ENCODE measurements around the gene MAML2. TPM values are rescaled to one million over a fixed set of nuclear protein-coding genes. Genes with fewer than 3 reads are reported as not detected.
"Not testable (repeated sequence)": the region's sequence is repeated elsewhere in the genome, so short reads cannot be mapped to it uniquely, and the experiment has no call there.

Gene MAML2
- total and polyA plus RNA-seq, 4 donors: 0.56 to 2.1 (median 1.4) TPM

GRCh38 chr11:96287822-96288439 lies 55.1 kb downstream of the MAML2 start (continued):
- no peak for TF ChIP-seq ZBTB33 (IDR thresholded peaks at IDR 0.05)
- TF ChIP-seq JUND (IDR thresholded peaks at IDR 0.05): no peak
- TF ChIP-seq GABPA (IDR thresholded peaks at IDR 0.05 in 1 of 2, conservative IDR thresholded peaks at IDR 0.05 in 1 of 2): no peak
- TF ChIP-seq EGR1 (IDR thresholded peaks at IDR 0.05; ENCODE audit: low read depth in 2 of 2): no peak
- TF ChIP-seq RAD21 (IDR thresholded peaks at IDR 0.05): no peak
- no peak for TF ChIP-seq HNF4A (conservative IDR thresholded peaks at IDR 0.05)
- no peak for TF ChIP-seq MAX (IDR thresholded peaks at IDR 0.05)
- no peak for TF ChIP-seq SP1 (IDR thresholded peaks at IDR 0.05)

GRCh38 chr11:96285985-96286384 lies 57.0 kb downstream of the MAML2 start:
- not testable (repeated sequence) for H3K27me3 ChIP-seq (ENCODE audit: control insufficient read depth in 4 of 4, insufficient read depth in 4 of 4, low read length in 3 of 4); H3K4me1 ChIP-seq (ENCODE audit: control insufficient read depth in 4 of 4, insufficient read depth in 4 of 4, low read length in 3 of 4); H3K9ac ChIP-seq (ENCODE audit: low read depth in 1 of 2, low read length in 2 of 2); H3K27ac ChIP-seq (ENCODE audit: low read depth in 1 of 2, low read length in 2 of 2); H3K36me3 ChIP-seq (ENCODE audit: control insufficient read depth in 4 of 4, insufficient read depth in 3 of 4, low read depth in 1 of 4, low read length in 3 of 4); H3K9me3 ChIP-seq (ENCODE audit: control insufficient read depth in 4 of 4, low read length in 3 of 4); H3K4me3 ChIP-seq (ENCODE audit: low read depth in 1 of 3, low read length in 3 of 3); DNase-seq (ENCODE audit: low spot score)
- 95% methylated on average over 6 of the region's 6 CpGs for WGBS

- no peaks in the 10 kb centered on the region for H3K9me3 ChIP-seq (ENCODE audit: control insufficient read depth in 4 of 4, low read length in 3 of 4)
- no peaks in the 10 kb centered on the region for H3K4me1 ChIP-seq (ENCODE audit: control insufficient read depth in 4 of 4, insufficient read depth in 4 of 4, low read length in 3 of 4)
- DNase-seq (ENCODE audit: low spot score): no peak
- H3K27ac ChIP-seq (ENCODE audit: low read depth in 1 of 2, low read length in 2 of 2): no peak overlapping the region
- no peaks in the 10 kb centered on the region for H3K36me3 ChIP-seq (ENCODE audit: control insufficient read depth in 4 of 4, insufficient read depth in 3 of 4, low read depth in 1 of 4, low read length in 3 of 4)
- H3K27me3 ChIP-seq (ENCODE audit: control insufficient read depth in 4 of 4, insufficient read depth in 4 of 4, low read length in 3 of 4): no peaks in the 10 kb centered on the region
- no peak for TF ChIP-seq REST (IDR thresholded peaks at IDR 0.05)
- no peak for TF ChIP-seq NR2F2 (IDR thresholded peaks at IDR 0.05)
- TF ChIP-seq GABPA (IDR thresholded peaks at IDR 0.05 in 1 of 2, conservative IDR thresholded peaks at IDR 0.05 in 1 of 2): no peak
- no peak for TF ChIP-seq ATF3 (IDR thresholded peaks at IDR 0.05)
- no peak for TF ChIP-seq FOXA2 (IDR thresholded peaks at IDR 0.05)
- TF ChIP-seq HNF4G (IDR thresholded peaks at IDR 0.05): no peak
- no peak for TF ChIP-seq HNF4A (conservative IDR thresholded peaks at IDR 0.05)
- no peak for TF ChIP-seq RXRA (IDR thresholded peaks at IDR 0.05)
- TF ChIP-seq MAX (IDR thresholded peaks at IDR 0.05): no peak
- no peak for TF ChIP-seq JUND (IDR thresholded peaks at IDR 0.05)
- TF ChIP-seq SP1 (IDR thresholded peaks at IDR 0.05): no peak
- TF ChIP-seq TAF1 (conservative IDR thresholded peaks at IDR 0.05): no peak
- no peak for TF ChIP-seq RAD21 (IDR thresholded peaks at IDR 0.05)
- TF ChIP-seq FOXA1 (IDR thresholded peaks at IDR 0.05): no peak
- no peak for TF ChIP-seq EGR1 (IDR thresholded peaks at IDR 0.05; ENCODE audit: low read depth in 2 of 2)
- TF ChIP-seq ZBTB33 (IDR thresholded peaks at IDR 0.05): no peak
- TF ChIP-seq CTCF (IDR thresholded peaks at IDR 0.05; ENCODE audit: low read depth, low read length, missing input control): no peak
- H3K9ac ChIP-seq (ENCODE audit: low read depth in 1 of 2, low read length in 2 of 2): no peak overlapping the region
- WGBS: 79% methylated on average over 3 of the region's 3 CpGs
- no peak overlapping the region for H3K4me3 ChIP-seq (ENCODE audit: low read depth in 1 of 3, low read length in 3 of 3)
These were observed 58.1 kb downstream of the MAML2 start for GRCh38 chr11:96284917-96285316.

All from liver (tissue), 9 donors.